Karpas-422 (cell line): Measurements from ENCODE around the gene SYVN1. TPM values are rescaled to one million over a fixed set of nuclear protein-coding genes. Genes with fewer than 3 reads are reported as not detected.
A peak's percentile ranks its signal among the peaks of the same experiment; 100 is the strongest.

ENCODE experiments used
- DNase-seq: peaks from one replicate; pipeline ENCODE4 v3.0.0-alpha.2; 2015
- H2AFZ ChIP-seq: fragments of 200-600 bp; sonication (generic); 2 replicates; pipeline ENCODE4 v1.6.1; 2014; ENCODE audit warnings: antibody characterized with exemption, low read length, mixed read lengths
- H3K27ac ChIP-seq: fragments of 200-600 bp; sonication (generic); 2 replicates; pipeline ENCODE4 v1.5.1; 2014; ENCODE audit warnings: mild to moderate bottlenecking, low read length, moderate library complexity
- H3K27me3 ChIP-seq: fragments of 200-600 bp; sonication (generic); 2 replicates; pipeline ENCODE4 v1.6.1; 2014; ENCODE audit warnings: low read length, mixed read lengths
- H3K36me3 ChIP-seq: fragments of 200-600 bp; sonication (generic); 2 replicates; pipeline ENCODE4 v1.6.1; 2014; ENCODE audit warnings: low read length, mixed read lengths; ENCODE audit not compliant: insufficient read depth
- H3K4me1 ChIP-seq: fragments of 200-600 bp; sonication (generic); 2 replicates; pipeline ENCODE4 v1.6.1; 2014; ENCODE audit warnings: mild to moderate bottlenecking, low read length, mixed read lengths
- H3K4me2 ChIP-seq: fragments of 200-600 bp; sonication (generic); 2 replicates; pipeline ENCODE4 v1.6.1; 2014; ENCODE audit warnings: low read length, low read depth, mild to moderate bottlenecking; ENCODE audit not compliant: poor library complexity, severe bottlenecking
- H3K4me3 ChIP-seq: fragments of 200-600 bp; sonication (generic); 2 replicates; pipeline ENCODE4 v1.5.1; 2014; ENCODE audit warnings: mild to moderate bottlenecking, antibody characterized with exemption, low read length, mixed read lengths
- H3K79me2 ChIP-seq: fragments of 200-600 bp; sonication (generic); 2 replicates; pipeline ENCODE4 v1.6.1; 2014; ENCODE audit warnings: mild to moderate bottlenecking, low read length, mixed read lengths
- H3K9ac ChIP-seq: fragments of 200-600 bp; sonication (generic); 2 replicates; pipeline ENCODE4 v1.6.0; 2014; ENCODE audit warnings: low read length
- H3K9me2 ChIP-seq: fragments of 200-600 bp; sonication (generic), shearing (Covaris generic); replicated peaks from 2 replicates; pipeline ENCODE4 v1.6.0; 2014; ENCODE audit warnings: mild to moderate bottlenecking, low read length, moderate library complexity; ENCODE audit not compliant: insufficient read depth
- H3K9me3 ChIP-seq: fragments of 300-700, 200-600 bp; sonication (generic); 2 replicates; pipeline ENCODE4 v1.6.1; 2014; ENCODE audit warnings: low read length, mixed read lengths
- H4K20me1 ChIP-seq: fragments of 200-600 bp; sonication (generic); 2 replicates; pipeline ENCODE4 v1.6.1; 2014; ENCODE audit warnings: mild to moderate bottlenecking, antibody characterized with exemption, low read length, low read depth; ENCODE audit not compliant: insufficient read depth
- total RNA-seq: library from RNA; depleted of rRNA; stranded (reverse); fragments of >200 nt; shearing (Covaris generic); gene quantifications from 2 replicates; pipeline ENCODE4 v1.2.3, GENCODE V29; 2014; ENCODE audit warnings: low replicate concordance

Gene SYVN1
- total RNA-seq, 1 experiment from 2014 or later = 118 TPM

- Histone ChIP-seq H3K4me1 (peaks cover 70% of the 10 kb centered on the region), H3K9me2 (no peaks in the 10 kb centered on the region), H3K36me3 (peaks cover 43% of the 10 kb centered on the region), H3K9me3 (no peaks in the 10 kb centered on the region), H3K27ac (peak overlapping the region; percentile 100), H3K27me3 (no peaks in the 10 kb centered on the region), H3K4me2 (peak overlapping the region; percentile 98), H4K20me1 (peaks cover 34% of the 10 kb centered on the region; the same call in 1 of the 2 replicates), H2AFZ (no peak overlapping the region), H3K79me2 (peaks cover 27% of the 10 kb centered on the region), H3K4me3 (peak overlapping the region; percentile 91), H3K9ac (peak overlapping the region; percentile 99)
- peak; percentile 97 for DNase-seq
Measured at GRCh38 chr11:65132238-65132987, 1.9 kb downstream of the SYVN1 start.

GRCh38 chr11:65131895-65132237 is 2.5 kb downstream of the SYVN1 start:
- Histone ChIP-seq H3K4me3 (peak overlapping the region; percentile 91), H3K36me3 (peaks cover 45% of the 10 kb centered on the region), H3K4me1 (peaks cover 73% of the 10 kb centered on the region), H3K27me3 (no peaks in the 10 kb centered on the region), H3K9me2 (no peaks in the 10 kb centered on the region), H3K4me2 (peak overlapping the region; percentile 98), H2AFZ (no peak overlapping the region), H3K9ac (peak overlapping the region; percentile 99), H3K79me2 (peaks cover 27% of the 10 kb centered on the region), H3K27ac (peak overlapping the region; percentile 100), H3K9me3 (no peaks in the 10 kb centered on the region), H4K20me1 (peaks cover 34% of the 10 kb centered on the region; the same call in 1 of the 2 replicates)
- DNase-seq = no peak

GRCh38 chr11:65131417-65131776 is 2.9 kb downstream of the SYVN1 start:
- H3K36me3 ChIP-seq = peaks cover 45% of the 10 kb centered on the region
- peak overlapping the region; percentile 100 for H3K27ac ChIP-seq
- H2AFZ ChIP-seq = no peak overlapping the region
- H3K79me2 ChIP-seq = peaks cover 27% of the 10 kb centered on the region
- H4K20me1 ChIP-seq = peaks cover 34% of the 10 kb centered on the region; the same call in 1 of the 2 replicates
- peak overlapping the region; percentile 98 for H3K4me2 ChIP-seq
- peaks cover 71% of the 10 kb centered on the region for H3K4me1 ChIP-seq
- peak overlapping the region; percentile 91 for H3K4me3 ChIP-seq
- H3K9me3 ChIP-seq = no peaks in the 10 kb centered on the region
- H3K9ac ChIP-seq = peak overlapping the region; percentile 99
- no peaks in the 10 kb centered on the region for H3K27me3 ChIP-seq
- no peaks in the 10 kb centered on the region for H3K9me2 ChIP-seq
- peak; percentile 43 for DNase-seq

GRCh38 chr11:65130631-65131416 is 3.5 kb downstream of the SYVN1 start:
- peak overlapping the region; percentile 91 for H3K4me3 ChIP-seq
- H4K20me1 ChIP-seq = peaks cover 34% of the 10 kb centered on the region; the same call in 1 of the 2 replicates
- no peaks in the 10 kb centered on the region for H3K27me3 ChIP-seq
- H3K4me1 ChIP-seq = peaks cover 65% of the 10 kb centered on the region
- H3K9me3 ChIP-seq = no peaks in the 10 kb centered on the region
- no peak overlapping the region for H2AFZ ChIP-seq
- peaks cover 45% of the 10 kb centered on the region for H3K36me3 ChIP-seq
- H3K79me2 ChIP-seq = peaks cover 27% of the 10 kb centered on the region
- H3K27ac ChIP-seq = peak overlapping the region; percentile 100
- H3K9ac ChIP-seq = peak overlapping the region; percentile 99
- peak; percentile 79 for DNase-seq
- H3K9me2 ChIP-seq = no peaks in the 10 kb centered on the region
- H3K4me2 ChIP-seq = peak overlapping the region; percentile 98

GRCh38 chr11:65129649-65130441 is 4.5 kb downstream of the SYVN1 start:
- Histone ChIP-seq H4K20me1 (peaks cover 34% of the 10 kb centered on the region; the same call in 1 of the 2 replicates), H3K9ac (peak overlapping the region; percentile 99), H3K79me2 (peaks cover 27% of the 10 kb centered on the region), H3K36me3 (peaks cover 45% of the 10 kb centered on the region), H3K27ac (peak overlapping the region; percentile 100), H3K9me2 (no peaks in the 10 kb centered on the region), H3K4me3 (peak overlapping the region; percentile 91; the same call in 1 of the 2 replicates), H3K4me1 (peaks cover 58% of the 10 kb centered on the region), H3K4me2 (peak overlapping the region; percentile 98), H2AFZ (no peak overlapping the region), H3K9me3 (no peaks in the 10 kb centered on the region), H3K27me3 (no peaks in the 10 kb centered on the region)
- peak; percentile 84 for DNase-seq

- H3K36me3 ChIP-seq = peaks cover 45% of the 10 kb centered on the region
- no peak overlapping the region for H2AFZ ChIP-seq
- peak overlapping the region; percentile 98 for H3K4me2 ChIP-seq
- H3K27me3 ChIP-seq = no peaks in the 10 kb centered on the region
- no peak overlapping the region for H3K4me3 ChIP-seq
- H3K9me3 ChIP-seq = no peaks in the 10 kb centered on the region
- no peaks in the 10 kb centered on the region for H3K9me2 ChIP-seq
- DNase-seq = peak; percentile 57
- peaks cover 30% of the 10 kb centered on the region; the same call in 1 of the 2 replicates for H4K20me1 ChIP-seq
- H3K79me2 ChIP-seq = peaks cover 22% of the 10 kb centered on the region
- peak overlapping the region; percentile 100 for H3K27ac ChIP-seq
- H3K9ac ChIP-seq = peak overlapping the region; percentile 15; the same call in 1 of the 2 replicates
- H3K4me1 ChIP-seq = peaks cover 64% of the 10 kb centered on the region
Measured at GRCh38 chr11:65128182-65129145, 5.9 kb downstream of the SYVN1 start.

- DNase-seq = peak; percentile 46
Measured at GRCh38 chr11:65127473-65128181, 6.7 kb downstream of the SYVN1 start.

More at GRCh38 chr11:65127473-65128181, 6.7 kb downstream of the SYVN1 start:
- no peaks in the 10 kb centered on the region for H3K9me3 ChIP-seq
- H3K27me3 ChIP-seq = no peaks in the 10 kb centered on the region
- peaks cover 45% of the 10 kb centered on the region for H3K36me3 ChIP-seq
- no peaks in the 10 kb centered on the region for H3K9me2 ChIP-seq
- no peak overlapping the region for H3K4me2 ChIP-seq
- peaks cover 30% of the 10 kb centered on the region; the same call in 1 of the 2 replicates for H4K20me1 ChIP-seq
- H3K79me2 ChIP-seq = peaks cover 24% of the 10 kb centered on the region
- no peak overlapping the region for H2AFZ ChIP-seq
- H3K4me3 ChIP-seq = no peak overlapping the region
- H3K9ac ChIP-seq = peak overlapping the region; percentile 3; the same call in 1 of the 2 replicates
- H3K27ac ChIP-seq = peak overlapping the region; percentile 100
- peaks cover 66% of the 10 kb centered on the region for H3K4me1 ChIP-seq
